Lung (tissue), 12 donors: ENCODE data around the gene COL15A1. TPM values are rescaled to one million over a fixed set of nuclear protein-coding genes. Genes with fewer than 3 reads are reported as not detected.
A peak's percentile ranks its signal among the peaks of the same experiment; 100 is the strongest.

Experiments
- ATAC-seq: fragments of 200-7000 bp; cut with Tn5 transposase; one replicate; pipeline ENCODE4 v1.9.1; 2020; ENCODE audit warnings: moderate number of reproducible peaks; ENCODE audit not compliant: insufficient read depth, low FRiP score
- DNase-seq, 3 donors: peaks; one replicate each; pipeline ENCODE4 v3.0.0-alpha.2; 2013 to 2017
- H3K27ac ChIP-seq, 2 donors: one replicate each; pipeline ENCODE4 v1.5.1; 2013; ENCODE audit warnings: mild to moderate bottlenecking in 2 of 2, moderate library complexity in 2 of 2, control low read depth in 1 of 2, inconsistent platforms in 1 of 2, low read depth in 1 of 2, low read length in 1 of 2
- H3K27me3 ChIP-seq, 3 donors: one replicate each; pipeline ENCODE4 v1.5.1; 2013; ENCODE audit warnings: low read length in 2 of 3; ENCODE audit not compliant: control insufficient read depth in 3 of 3, insufficient read depth in 3 of 3
- H3K36me3 ChIP-seq, 4 donors: one replicate each; pipeline ENCODE4 v1.5.1; 2013; ENCODE audit warnings: low read length in 4 of 4, mild to moderate bottlenecking in 1 of 4, moderate library complexity in 1 of 4; ENCODE audit not compliant: control insufficient read depth in 4 of 4, insufficient read depth in 4 of 4
- H3K4me1 ChIP-seq, 5 donors: one replicate each; pipeline ENCODE4 v1.5.1; 2013; ENCODE audit warnings: low read length in 5 of 5, mild to moderate bottlenecking in 2 of 5, moderate library complexity in 1 of 5; ENCODE audit not compliant: control insufficient read depth in 5 of 5, insufficient read depth in 5 of 5
- H3K4me3 ChIP-seq: one replicate; pipeline ENCODE4 v1.5.1; 2013; ENCODE audit warnings: mild to moderate bottlenecking, control low read depth, moderate library complexity
- H3K9ac ChIP-seq, 2 donors: one replicate each; pipeline ENCODE4 v1.5.1; 2013; ENCODE audit warnings: low read length in 2 of 2, control low read depth in 1 of 2; ENCODE audit not compliant: insufficient read depth in 1 of 2
- H3K9me3 ChIP-seq, 4 donors: one replicate each; pipeline ENCODE4 v1.5.1; 2013; ENCODE audit warnings: low read length in 3 of 4, mild to moderate bottlenecking in 1 of 4, moderate library complexity in 1 of 4; ENCODE audit not compliant: control insufficient read depth in 4 of 4, insufficient read depth in 3 of 4
- WGBS, 2 donors: extraction: QIAGEN DNeasy Blood & Tissue Kit; methylation state at CpG; one replicate each; pipeline ENCODE4 v1.1.7; 2013; 5-methylcytosine and 5-hydroxymethylcytosine counted together
- polyA plus RNA-seq, 2 donors: library from polyadenylated mRNA; stranded (reverse); fragments of 200-250 nt; gene quantifications; one replicate each; pipeline ENCODE4 v1.2.1, GENCODE V29; 2013
- total RNA-seq, 2 donors: library from RNA; depleted of rRNA in 1 of 2; stranded (reverse); fragments of >200 nt in 1 of 2; gene quantifications; one replicate each; pipeline ENCODE4 v1.2.1, GENCODE V29; 2014 to 2021
- TF ChIP-seq, protein P1 (sequence below): IDR thresholded peaks from 2 replicates; pipeline ENCODE4 v1.5.1; 2012; ENCODE audit warnings: mild to moderate bottlenecking; ENCODE audit errors: control extremely low read depth, extremely low read depth
- donor health status: control.
- donor health status: control.
- donor health status: Bipolar disorder and iron deficiency.
- donor health status: healthy.
- donor health status: DM: yes; HTN: yes; CAD: no.

Gene COL15A1
- total and polyA plus RNA-seq, 4 donors: 2.9 to 40.5 (median 8.5) TPM

DNA sequence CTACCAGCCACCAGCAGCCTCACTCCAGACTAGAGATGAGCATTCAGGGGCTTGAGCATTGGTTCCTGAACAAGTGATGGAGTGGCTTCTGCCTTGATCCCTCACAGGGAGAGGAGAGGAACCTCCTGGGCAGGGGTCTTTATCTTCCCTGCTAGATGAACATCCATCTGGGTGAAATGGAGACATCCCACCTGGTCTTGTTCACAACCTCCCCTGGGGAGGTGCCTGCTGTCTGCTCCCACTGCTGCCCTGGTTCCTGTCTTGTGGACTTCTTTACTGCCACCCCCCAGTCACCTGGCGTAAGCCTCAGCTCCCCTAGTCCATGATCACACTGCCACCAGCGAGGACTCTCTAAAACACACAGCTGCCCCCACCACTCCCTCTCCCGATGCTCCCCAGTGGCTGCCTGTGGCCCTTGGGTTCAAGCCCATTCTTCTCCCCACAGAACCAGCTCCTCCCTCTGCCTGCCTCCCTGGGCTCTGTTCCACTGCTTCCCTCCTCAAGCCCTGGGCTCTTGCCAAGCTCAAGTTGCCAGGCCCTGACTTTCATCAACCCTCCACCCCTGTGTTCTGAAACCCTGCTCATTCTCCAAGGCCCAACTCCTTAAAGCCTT lies 51.5 kb downstream of the COL15A1 start:
- ATAC-seq (no peak), DNase-seq (peak in 1 of 3 donors; percentile 46)
- Histone ChIP-seq H3K9ac (no peak overlapping the region), H3K27ac (peak overlapping the region in 1 of 2 donors; percentile 46), H3K4me1 (peaks cover 0 to 20% (median 4%) of the 10 kb centered on the region in 5 donors), H3K36me3 (no peaks in the 10 kb centered on the region), H3K4me3 (no peak overlapping the region), H3K27me3 (no peaks in the 10 kb centered on the region), H3K9me3 (peaks cover 0 to 5% (median 0%) of the 10 kb centered on the region in 4 donors)
- 64 to 78% methylated on average over 3 of the region's 3 CpGs for WGBS, 2 donors
- TF ChIP-seq, protein P1, sequence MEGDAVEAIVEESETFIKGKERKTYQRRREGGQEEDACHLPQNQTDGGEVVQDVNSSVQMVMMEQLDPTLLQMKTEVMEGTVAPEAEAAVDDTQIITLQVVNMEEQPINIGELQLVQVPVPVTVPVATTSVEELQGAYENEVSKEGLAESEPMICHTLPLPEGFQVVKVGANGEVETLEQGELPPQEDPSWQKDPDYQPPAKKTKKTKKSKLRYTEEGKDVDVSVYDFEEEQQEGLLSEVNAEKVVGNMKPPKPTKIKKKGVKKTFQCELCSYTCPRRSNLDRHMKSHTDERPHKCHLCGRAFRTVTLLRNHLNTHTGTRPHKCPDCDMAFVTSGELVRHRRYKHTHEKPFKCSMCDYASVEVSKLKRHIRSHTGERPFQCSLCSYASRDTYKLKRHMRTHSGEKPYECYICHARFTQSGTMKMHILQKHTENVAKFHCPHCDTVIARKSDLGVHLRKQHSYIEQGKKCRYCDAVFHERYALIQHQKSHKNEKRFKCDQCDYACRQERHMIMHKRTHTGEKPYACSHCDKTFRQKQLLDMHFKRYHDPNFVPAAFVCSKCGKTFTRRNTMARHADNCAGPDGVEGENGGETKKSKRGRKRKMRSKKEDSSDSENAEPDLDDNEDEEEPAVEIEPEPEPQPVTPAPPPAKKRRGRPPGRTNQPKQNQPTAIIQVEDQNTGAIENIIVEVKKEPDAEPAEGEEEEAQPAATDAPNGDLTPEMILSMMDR: no peak

DNA sequence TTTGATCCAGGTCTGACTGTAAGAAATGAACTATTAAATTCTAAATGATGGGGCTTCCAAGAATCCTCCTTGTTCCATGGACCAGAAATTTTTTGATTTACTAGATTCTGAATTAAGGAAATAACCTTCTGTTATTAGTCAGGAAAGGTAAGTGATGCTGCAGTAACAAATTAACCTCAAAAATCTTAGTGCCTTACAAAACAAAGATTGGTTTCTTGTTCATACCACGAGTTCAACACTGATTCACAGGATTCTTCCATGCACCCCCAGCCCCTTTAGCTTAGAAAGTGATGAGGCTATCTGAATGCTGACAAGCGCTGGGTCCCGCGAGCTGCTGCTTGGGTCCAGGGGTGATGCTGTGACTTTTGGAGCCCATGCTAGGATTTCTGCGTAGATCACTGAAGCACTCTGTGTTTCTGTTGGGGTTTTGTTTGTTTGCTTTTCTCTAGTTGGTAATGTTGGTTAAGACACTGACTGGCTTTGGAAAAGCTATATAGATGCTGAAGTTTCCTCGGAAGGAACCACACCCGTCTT lies 52.3 kb downstream of the COL15A1 start:
- H3K27me3 ChIP-seq: no peaks in the 10 kb centered on the region

DNA sequence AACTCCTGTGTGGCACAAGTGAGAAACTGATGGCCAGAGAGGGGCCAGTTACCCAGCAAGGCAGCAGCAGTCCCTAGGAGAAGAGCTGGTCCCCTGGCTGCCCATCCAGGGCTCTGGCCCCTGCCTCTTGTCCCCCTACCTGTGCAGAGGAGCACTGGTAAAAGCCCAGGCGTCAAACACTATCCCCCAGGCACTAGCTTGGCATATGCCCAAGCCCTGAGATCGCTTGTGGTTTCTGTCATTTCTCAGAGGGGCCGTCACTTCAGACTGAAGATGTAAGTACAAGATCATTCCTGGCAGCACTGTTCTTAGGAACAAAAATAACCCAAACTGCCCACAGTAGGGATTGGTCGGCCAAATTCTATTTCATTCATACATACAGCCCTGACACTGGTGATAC lies 53.9 kb downstream of the COL15A1 start:
- peak overlapping the region in 1 of 2 donors; percentile 75 for H3K27ac ChIP-seq
- H3K4me1 ChIP-seq: peaks cover 0 to 20% (median 4%) of the 10 kb centered on the region in 5 donors
- no peaks in the 10 kb centered on the region for H3K9me3 ChIP-seq
- ATAC-seq: no peak
- 35 to 42% methylated on average over 4 of the region's 4 CpGs for WGBS, 2 donors
- peak in 1 of 3 donors; percentile 23 for DNase-seq
- no peaks in the 10 kb centered on the region for H3K36me3 ChIP-seq
- no peak overlapping the region for H3K4me3 ChIP-seq
- H3K27me3 ChIP-seq: no peaks in the 10 kb centered on the region
- TF ChIP-seq, protein P1: no peak
- H3K9ac ChIP-seq: no peak overlapping the region

More for the DNA sequence above, 52.3 kb downstream of the COL15A1 start:
- no peak for ATAC-seq
- Histone ChIP-seq H3K4me3 (no peak overlapping the region), H3K9me3 (peaks cover 0 to 5% (median 0%) of the 10 kb centered on the region in 4 donors), H3K27ac (peak overlapping the region in 1 of 2 donors; percentile 25), H3K36me3 (no peaks in the 10 kb centered on the region), H3K4me1 (peaks cover 0 to 20% (median 4%) of the 10 kb centered on the region in 5 donors), H3K9ac (no peak overlapping the region)
- TF ChIP-seq, protein P1: no peak
- no peak for DNase-seq
- WGBS, 2 donors: 95 to 96% methylated on average over 7 of the region's 7 CpGs
